ENCODE data around the gene FPR2.
"Not testable (repeated sequence)": the region's sequence is repeated elsewhere in the genome, so short reads cannot be mapped to it uniquely, and the experiment has no call there.

The FPR2 gene

GRCh38 chr19:51739466-51740213, 21.3 kb upstream of the FPR2 start:
- DNase-seq (ENCODE audit: low read depth): no peak

DNA sequence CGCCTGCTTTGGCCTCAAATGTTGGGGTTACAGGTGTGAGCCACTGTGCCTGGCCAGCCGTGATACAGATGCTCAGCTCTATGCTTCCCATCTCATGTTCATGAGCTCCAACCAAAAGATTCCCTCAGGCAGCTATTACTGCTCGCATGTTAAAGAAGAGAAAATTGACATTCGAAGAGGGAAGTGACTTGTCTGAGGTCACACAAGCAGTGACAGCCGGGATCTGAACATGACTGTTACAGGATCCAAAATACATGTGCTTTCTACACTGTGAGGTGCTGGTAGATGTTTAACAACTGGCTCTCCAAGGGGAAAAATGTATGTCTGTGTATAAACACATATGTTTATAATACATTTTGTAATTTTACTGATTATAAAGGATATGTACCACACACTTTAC, 20.6 kb upstream of the FPR2 start:
- no peak for DNase-seq (ENCODE audit: low read depth)

GRCh38 chr19:51742789-51743188, 18.2 kb upstream of the FPR2 start:
- no peak for DNase-seq (ENCODE audit: low read depth)

- DNase-seq (ENCODE audit: low read depth): no peak
Observed at GRCh38 chr19:51743405-51743804, 17.6 kb upstream of the FPR2 start.

DNA sequence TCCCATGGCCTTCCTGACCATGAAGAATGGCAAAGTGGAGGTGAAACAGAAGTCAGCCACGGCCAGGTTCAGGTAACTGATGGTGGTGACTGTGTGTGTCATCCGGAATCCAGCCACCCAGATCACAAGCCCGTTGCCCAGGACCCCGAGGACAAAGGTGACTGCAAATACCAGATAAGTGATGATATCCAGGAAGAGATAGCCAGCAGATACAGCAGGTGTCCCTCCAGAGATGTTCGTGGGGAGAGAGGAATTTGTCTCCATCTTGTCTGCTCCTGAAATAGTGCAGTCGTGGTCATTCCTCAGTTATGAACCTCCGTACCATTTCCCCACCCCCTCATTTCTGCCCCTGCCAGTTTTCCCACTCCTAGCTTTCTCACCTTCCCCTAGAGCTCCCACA, 14.2 kb upstream of the FPR2 start:
- DNase-seq (ENCODE audit: low read depth): no peak

- no peak for DNase-seq (ENCODE audit: low read depth)
Observed at GRCh38 chr19:51749979-51750378, 11.0 kb upstream of the FPR2 start.

DNA sequence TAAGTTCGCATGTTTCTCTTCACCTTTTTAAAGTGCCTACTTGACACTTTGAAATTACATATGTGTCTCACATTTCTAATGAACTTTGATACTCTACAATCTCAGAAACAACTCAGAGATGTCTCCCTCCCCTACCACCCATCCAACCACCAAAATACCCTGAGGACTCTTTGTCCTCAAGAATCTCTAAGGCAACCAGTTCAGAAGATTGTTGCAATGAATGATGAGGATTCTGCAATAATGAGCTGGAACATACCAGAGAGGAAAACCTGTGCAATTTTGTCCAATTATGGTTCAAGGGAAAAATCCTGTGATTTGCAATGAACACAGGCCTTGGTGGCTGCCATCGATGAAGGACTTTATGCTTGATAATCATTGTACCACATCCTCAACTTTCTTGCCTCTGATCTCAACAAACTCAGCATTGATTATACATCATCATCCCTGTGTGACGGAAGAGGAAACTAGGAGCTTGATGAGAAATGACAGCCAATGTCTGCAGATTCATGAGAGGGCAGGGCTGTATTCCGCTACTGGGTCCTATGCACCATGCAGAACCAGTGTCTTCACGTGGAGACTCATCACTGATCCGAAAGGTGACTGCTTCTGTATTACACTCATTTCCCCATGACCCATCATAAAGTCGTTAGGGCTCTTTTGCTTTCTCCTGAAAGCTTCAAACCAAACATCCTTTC, 10.4 kb upstream of the FPR2 start:
- no peak for DNase-seq (ENCODE audit: low read depth)

- DNase-seq (ENCODE audit: low read depth): no peak
Observed at GRCh38 chr19:51751655-51752054, 9.3 kb upstream of the FPR2 start, which contains the start of gene FPR1. TSS of gene FPR1 (minus strand) at chr19:51751878. CDS start at chr19:51746994, 4,884 bp downstream.

GRCh38 chr19:51754109-51754508, 6.9 kb upstream of the FPR2 start:
- no peak for DNase-seq (ENCODE audit: low read depth)

GRCh38 chr19:51754770-51755169, 6.2 kb upstream of the FPR2 start:
- no peak for DNase-seq (ENCODE audit: low read depth)

DNA sequence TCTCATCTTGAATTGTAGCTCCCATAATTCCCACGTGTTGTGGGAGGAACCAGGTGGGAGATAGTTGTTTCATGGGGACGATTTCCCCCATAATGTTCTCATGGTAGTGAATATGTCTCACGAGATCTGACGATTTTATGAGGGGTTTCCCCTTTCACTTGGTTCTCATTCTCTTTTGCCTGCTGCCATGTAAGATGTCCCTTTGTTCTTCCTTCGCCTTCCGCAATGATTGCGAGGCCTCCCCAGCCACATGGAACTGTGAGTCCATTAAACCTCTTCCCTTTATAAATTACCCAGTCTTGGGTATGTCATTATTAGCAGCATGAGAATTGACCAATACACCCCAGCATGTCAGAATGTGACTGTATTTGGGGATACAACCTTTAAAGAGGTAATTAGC, 5.4 kb upstream of the FPR2 start:
- DNase-seq (ENCODE audit: low read depth): no peak

DNA sequence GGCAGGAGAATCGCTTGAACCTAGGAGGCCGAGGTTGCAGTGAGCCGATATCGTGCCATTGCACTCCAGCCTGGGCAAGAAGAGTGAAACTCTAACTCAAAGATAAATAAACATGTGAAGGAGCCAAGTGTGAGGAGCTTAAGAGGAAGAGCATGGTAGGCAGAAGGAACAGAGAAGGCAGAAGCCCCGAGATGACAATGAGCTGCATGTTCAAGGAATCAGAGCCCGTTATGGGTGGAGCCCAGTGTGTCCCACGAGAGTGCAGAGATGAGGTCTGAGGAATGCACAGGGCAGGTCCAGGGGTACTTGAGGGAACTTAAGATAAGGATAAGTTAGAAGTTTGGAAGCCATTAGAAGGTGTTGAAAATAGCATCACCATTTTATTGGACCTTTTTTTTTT, 716 bp downstream of the FPR2 start:
- no peak for DNase-seq (ENCODE audit: low read depth)

DNA sequence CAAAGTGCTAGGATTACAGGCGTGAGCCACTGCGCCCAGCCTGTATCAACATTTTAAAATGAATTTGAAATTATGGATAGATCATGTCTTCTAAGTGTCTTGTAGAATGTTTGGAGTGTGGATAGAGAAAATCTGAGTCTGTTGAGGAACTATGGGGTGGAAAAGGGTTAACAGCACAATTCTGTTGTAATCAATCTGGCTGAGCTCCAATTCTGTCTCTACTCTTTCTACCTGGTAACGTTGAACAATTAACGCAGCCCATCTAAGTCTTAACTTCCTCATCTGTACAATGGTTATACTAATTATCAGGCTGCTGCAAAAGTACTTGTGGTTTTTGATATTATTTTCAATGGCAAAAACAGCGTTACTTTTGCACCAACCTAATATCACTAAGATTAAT, 4.1 kb downstream of the FPR2 start:
- DNase-seq (ENCODE audit: low read depth): no peak

GRCh38 chr19:51766461-51766860, 5.5 kb downstream of the FPR2 start:
- no peak for DNase-seq (ENCODE audit: low read depth)

- DNase-seq (ENCODE audit: low read depth): no peak
Observed at GRCh38 chr19:51771376-51772130, 10.6 kb downstream of the FPR2 start.

- no peak for DNase-seq (ENCODE audit: low read depth)
Observed at GRCh38 chr19:51772977-51773376, 12.0 kb downstream of the FPR2 start.

DNA sequence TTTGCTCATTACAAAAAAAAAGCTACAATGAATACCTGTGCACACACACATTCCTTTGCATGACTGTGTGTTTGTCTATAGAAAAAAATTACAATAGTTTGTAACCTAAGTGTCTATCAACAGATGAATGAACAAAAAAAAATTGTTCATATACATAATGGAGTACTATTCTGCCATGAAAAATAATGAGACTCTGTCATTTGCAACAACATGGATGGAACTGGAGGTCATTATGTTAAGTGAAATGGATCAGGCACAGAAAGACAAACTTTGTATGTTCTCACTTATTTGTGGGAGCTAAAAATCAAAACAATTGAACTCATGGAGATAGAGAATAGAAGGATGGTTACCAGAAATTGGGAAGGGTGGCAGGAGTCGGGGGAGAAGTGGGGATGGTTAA, 15.6 kb downstream of the FPR2 start:
- not testable (repeated sequence) for DNase-seq (ENCODE audit: low read depth)

DNA sequence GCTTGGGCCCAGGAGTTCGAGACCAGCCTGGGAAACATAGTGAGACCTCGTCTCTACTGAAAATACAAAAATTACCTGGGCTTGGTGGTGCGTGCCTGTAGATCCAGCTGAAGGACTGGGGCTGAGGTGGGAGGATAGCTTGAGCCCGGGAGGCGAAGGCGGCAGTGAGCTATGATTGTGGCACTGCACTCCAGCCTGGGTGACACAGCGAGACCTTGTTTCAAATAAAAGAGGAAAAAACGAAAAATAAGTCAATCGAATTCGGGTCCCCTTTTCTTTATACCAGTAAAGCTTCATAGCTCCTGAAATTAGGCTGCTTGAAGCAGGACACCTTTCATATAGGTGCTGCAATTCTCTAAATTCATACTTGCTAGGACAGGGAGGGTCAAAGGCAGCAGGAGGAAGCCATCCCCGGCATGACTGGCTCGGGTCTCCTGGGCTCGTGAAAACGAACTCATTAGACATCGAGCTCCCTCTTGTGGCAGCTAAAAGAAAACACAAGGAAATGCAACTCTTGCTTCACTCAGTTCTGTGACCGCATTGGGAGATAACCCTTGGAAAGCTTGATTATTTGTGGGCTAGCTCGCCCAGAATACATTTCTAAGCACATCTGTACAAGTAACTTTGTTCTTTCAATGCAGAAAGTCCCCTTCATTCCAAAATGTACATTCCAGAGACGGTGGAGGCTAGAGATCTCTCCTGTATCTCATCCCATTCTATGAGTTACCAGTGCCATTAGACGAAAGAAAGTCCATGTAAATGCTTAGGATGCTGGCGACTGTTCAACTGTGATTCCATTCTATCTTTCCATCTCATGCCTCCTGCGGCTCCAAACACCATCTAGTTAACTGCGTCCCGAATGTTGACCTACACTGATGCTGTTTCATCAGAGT, 16.8 kb downstream of the FPR2 start:
- DNase-seq (ENCODE audit: low read depth): no peak

DNA sequence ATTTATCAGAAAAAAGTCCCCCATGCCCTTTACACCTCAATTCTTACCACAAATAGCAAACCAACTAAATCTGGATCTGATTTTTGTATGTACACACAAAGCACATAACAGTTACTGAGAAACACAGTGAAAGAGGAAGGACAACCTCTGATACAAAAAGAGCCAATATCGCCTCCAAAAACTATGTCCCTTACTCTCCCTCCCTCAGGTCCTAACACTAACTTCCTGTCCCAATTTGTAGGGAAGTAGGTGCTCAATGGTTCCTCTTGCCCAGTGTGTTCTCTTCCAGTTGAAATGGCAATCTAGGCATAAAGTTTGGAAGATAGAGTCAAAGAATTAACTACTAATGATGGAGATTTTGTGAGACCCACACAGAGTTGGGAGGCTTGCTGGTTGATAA, 18.2 kb downstream of the FPR2 start:
- DNase-seq (ENCODE audit: low read depth): no peak

- DNase-seq (ENCODE audit: low read depth): no peak
Observed at GRCh38 chr19:51779703-51780102, 18.7 kb downstream of the FPR2 start.

GRCh38 chr19:51780270-51780669, 19.3 kb downstream of the FPR2 start:
- DNase-seq (ENCODE audit: low read depth): no peak

GRCh38 chr19:51781999-51782398, 21.0 kb downstream of the FPR2 start:
- no peak for DNase-seq (ENCODE audit: low read depth)

All from stimulated activated CD8-positive, alpha-beta memory T cell treated with anti-CD3 and anti-CD28 coated beads, Interleukin-12 subunit alpha, Interleukin-12 subunit beta, amount 100 ng/mL, for 1 hour (primary cell).